ENCODE results near the gene APAF1.

DNA sequence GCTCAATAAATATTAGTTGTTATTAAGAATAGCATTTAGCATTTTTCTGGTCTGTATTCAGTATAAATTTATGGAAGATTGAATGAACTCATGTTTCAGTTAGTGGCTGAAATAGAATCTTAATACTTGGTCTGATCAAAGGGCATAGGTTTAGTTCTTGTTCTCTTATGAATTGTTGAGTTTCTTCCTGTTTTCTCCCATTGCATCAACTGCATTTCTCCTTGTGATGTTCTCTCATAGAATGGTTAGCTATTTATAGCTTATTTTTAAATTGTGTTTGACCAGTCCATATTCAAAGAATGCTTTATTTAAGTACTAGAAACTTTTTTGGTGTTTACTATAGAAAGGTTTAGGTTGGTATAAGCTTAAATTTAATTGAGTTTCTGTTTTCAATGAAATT, 29.8 kb downstream of the APAF1 start:
- no peak for TF ChIP-seq ZNF431 (CRISPR knock-in tag; IDR thresholded peaks at IDR 0.05; ENCODE audit: borderline replicate concordance, low read depth)
- TF ChIP-seq, protein P1, sequence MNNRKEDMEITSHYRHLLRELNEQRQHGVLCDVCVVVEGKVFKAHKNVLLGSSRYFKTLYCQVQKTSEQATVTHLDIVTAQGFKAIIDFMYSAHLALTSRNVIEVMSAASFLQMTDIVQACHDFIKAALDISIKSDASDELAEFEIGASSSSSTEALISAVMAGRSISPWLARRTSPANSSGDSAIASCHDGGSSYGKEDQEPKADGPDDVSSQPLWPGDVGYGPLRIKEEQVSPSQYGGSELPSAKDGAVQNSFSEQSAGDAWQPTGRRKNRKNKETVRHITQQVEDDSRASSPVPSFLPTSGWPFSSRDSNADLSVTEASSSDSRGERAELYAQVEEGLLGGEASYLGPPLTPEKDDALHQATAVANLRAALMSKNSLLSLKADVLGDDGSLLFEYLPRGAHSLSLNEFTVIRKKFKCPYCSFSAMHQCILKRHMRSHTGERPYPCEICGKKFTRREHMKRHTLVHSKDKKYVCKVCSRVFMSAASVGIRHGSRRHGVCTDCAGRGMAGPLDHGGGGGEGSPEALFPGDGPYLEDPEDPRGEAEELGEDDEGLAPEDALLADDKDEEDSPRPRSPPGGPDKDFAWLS (CRISPR knock-in tag; IDR thresholded peaks at IDR 0.05; ENCODE audit: borderline replicate concordance): no peak
- no peak for TF ChIP-seq HOXD1 (CRISPR knock-in tag; IDR thresholded peaks at IDR 0.05)
- TF ChIP-seq, protein P2, sequence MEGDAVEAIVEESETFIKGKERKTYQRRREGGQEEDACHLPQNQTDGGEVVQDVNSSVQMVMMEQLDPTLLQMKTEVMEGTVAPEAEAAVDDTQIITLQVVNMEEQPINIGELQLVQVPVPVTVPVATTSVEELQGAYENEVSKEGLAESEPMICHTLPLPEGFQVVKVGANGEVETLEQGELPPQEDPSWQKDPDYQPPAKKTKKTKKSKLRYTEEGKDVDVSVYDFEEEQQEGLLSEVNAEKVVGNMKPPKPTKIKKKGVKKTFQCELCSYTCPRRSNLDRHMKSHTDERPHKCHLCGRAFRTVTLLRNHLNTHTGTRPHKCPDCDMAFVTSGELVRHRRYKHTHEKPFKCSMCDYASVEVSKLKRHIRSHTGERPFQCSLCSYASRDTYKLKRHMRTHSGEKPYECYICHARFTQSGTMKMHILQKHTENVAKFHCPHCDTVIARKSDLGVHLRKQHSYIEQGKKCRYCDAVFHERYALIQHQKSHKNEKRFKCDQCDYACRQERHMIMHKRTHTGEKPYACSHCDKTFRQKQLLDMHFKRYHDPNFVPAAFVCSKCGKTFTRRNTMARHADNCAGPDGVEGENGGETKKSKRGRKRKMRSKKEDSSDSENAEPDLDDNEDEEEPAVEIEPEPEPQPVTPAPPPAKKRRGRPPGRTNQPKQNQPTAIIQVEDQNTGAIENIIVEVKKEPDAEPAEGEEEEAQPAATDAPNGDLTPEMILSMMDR (CRISPR knock-in tag; IDR thresholded peaks at IDR 0.05): no peak
- TF ChIP-seq AKAP8 (CRISPR knock-in tag; IDR thresholded peaks at IDR 0.05): no peak
- no peak for TF ChIP-seq MXI1 (IDR thresholded peaks at IDR 0.05; ENCODE audit: borderline replicate concordance, low read depth, low read length)
- no peak for TF ChIP-seq ZNF713 (CRISPR knock-in tag; IDR thresholded peaks at IDR 0.05)
- TF ChIP-seq, protein P3, sequence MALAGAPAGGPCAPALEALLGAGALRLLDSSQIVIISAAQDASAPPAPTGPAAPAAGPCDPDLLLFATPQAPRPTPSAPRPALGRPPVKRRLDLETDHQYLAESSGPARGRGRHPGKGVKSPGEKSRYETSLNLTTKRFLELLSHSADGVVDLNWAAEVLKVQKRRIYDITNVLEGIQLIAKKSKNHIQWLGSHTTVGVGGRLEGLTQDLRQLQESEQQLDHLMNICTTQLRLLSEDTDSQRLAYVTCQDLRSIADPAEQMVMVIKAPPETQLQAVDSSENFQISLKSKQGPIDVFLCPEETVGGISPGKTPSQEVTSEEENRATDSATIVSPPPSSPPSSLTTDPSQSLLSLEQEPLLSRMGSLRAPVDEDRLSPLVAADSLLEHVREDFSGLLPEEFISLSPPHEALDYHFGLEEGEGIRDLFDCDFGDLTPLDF (CRISPR knock-in tag; IDR thresholded peaks at IDR 0.05): no peak
- no peak for TF ChIP-seq U2AF1 (optimal IDR thresholded peaks at IDR 0.05; ENCODE audit: low read depth, low read length)
